ENCODE results near the gene MRNIP.

The MRNIP gene

DNA sequence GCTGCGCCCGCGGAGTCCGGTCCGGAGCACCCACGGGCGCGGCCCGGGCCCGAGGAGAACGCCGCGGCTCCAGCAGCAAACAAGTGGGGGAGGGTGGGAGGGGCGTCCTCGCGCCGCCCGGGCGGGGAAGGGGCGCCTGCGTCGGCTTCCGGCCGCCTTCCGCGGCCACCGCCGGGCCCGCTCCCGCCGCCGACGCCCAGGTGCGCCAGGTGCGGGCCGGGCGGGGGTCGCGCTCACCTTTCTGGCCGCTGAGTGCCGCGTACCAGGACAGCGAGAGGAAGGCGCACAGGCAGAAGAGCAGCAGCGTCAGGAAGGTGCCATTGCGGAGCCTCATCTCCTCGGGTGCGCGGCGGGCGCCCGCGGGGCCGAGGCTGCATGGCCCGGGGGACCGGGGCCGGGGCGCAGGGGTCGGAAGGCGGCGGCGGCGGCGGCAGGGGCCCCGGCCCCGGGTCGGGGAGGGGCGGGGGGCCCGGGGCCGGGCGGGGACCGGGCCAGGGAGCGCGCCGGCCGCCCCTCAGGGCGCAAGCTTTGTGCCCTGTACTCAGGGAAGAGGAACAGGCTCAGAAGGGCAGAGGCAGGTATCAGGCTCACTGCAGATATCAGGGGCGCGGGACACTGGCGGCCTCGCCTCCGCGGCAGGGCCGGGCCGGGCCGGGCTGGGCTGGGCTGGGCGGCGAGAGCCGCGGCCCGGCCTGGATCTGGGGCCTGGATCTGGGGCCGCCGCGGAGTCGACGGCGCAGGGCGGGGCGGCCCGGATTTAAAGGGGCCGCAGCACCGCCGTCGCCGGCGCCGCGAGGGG is 52.2 kb downstream of the MRNIP start, which contains the start of gene MGAT4B:
Gene MGAT4B (minus strand): TSS at position 617 of the 799 bp plus-strand sequence. CDS start 283 bp downstream, at position 334.
- no peaks in the 10 kb centered on the region for H3K9me3 ChIP-seq (ENCODE audit: control insufficient read depth, insufficient read depth, low read length)
- peak within 1 kb of the TSS; percentile 72 for H3K4me3 ChIP-seq (ENCODE audit: low read depth, low read length)
- no peaks in the 10 kb centered on the region for H3K36me3 ChIP-seq (ENCODE audit: control insufficient read depth, insufficient read depth, low read length)
- no peaks in the 10 kb centered on the region for H3K27me3 ChIP-seq (ENCODE audit: control insufficient read depth, insufficient read depth, low read length)
- peak within 1 kb of the TSS; percentile 66; the same call in 1 of the 2 replicates for H3K9ac ChIP-seq (ENCODE audit: low read depth, low read length)
- H3K27ac ChIP-seq (ENCODE audit: low read depth, low read length) = peak within 1 kb of the TSS; percentile 61
- H3K4me1 ChIP-seq (ENCODE audit: control insufficient read depth, insufficient read depth, low read length) = peaks cover 25% of the 10 kb centered on the region

DNA sequence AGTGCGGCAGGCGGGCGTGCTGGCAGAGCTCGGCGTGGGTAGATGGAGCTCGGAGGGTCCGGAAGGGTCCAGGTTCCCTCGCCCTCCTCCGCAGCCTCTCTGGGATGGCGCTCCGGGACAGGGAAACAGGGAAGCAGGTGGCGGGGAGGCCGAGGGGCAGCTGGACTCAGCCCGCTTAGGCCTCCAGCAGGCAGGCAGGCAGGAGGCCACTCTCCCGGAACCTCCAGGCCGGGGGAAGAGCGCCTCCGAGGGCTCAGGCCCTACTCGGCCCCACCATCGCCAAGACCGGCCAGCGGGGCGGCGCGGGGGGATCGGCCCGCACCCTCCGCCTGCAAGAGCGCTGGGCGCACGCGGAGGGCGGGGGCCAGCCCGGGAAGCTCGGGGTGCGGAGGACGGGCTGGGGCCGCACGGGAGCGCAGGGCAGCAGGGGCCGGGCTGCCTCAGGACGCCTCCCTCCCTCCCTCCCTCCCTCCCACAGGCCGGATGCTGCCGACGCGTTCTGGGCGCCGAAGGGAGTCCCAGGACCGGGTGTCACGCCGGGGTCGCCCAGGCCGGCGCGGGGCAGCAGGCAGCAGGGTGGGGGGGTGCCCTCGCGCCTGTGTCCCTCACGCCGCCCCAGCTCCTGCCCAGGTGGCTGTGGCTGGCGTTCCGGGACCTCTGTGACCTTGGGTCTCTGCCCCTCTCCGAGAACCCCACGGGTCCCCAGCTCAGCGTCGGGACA is 52.9 kb downstream of the MRNIP start:
- no peaks in the 10 kb centered on the region; the same call in 1 of the 2 replicates for H3K36me3 ChIP-seq (ENCODE audit: control insufficient read depth, insufficient read depth, low read length)
- peak overlapping the region; percentile 55; the same call in 1 of the 2 replicates for H3K9ac ChIP-seq (ENCODE audit: low read depth, low read length)
- H3K4me3 ChIP-seq (ENCODE audit: low read depth, low read length) = peak overlapping the region; percentile 72
- H3K27ac ChIP-seq (ENCODE audit: low read depth, low read length) = peak overlapping the region; percentile 51
- no peaks in the 10 kb centered on the region for H3K27me3 ChIP-seq (ENCODE audit: control insufficient read depth, insufficient read depth, low read length)
- H3K9me3 ChIP-seq (ENCODE audit: control insufficient read depth, insufficient read depth, low read length) = no peaks in the 10 kb centered on the region
- peaks cover 25% of the 10 kb centered on the region for H3K4me1 ChIP-seq (ENCODE audit: control insufficient read depth, insufficient read depth, low read length)

DNA sequence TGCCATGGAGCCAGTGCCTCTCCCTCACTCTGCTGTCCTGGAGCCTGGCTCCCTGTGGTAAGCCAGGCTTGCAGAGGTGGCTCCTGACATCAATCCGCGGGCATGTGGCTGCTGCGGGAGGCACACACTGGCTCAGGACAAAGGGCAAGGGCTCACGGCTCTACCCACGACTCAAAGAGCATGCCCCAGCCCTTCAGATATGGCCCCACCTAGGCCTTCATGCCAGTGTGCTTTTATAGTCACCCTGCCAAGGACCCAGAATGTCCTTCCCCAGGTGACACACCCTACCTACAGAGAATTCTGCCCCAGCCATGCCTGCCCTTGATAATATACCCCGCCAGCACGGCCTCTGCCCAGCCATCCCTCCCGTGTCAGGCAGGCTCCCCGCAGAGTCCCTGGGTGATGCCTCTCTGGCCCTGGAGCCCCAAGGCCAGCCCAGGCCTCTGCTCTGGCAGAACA is 53.5 kb downstream of the MRNIP start:
- no peaks in the 10 kb centered on the region for H3K27me3 ChIP-seq (ENCODE audit: control insufficient read depth, insufficient read depth, low read length)
- H3K9me3 ChIP-seq (ENCODE audit: control insufficient read depth, insufficient read depth, low read length) = no peaks in the 10 kb centered on the region
- peak overlapping the region; percentile 55; the same call in 1 of the 2 replicates for H3K9ac ChIP-seq (ENCODE audit: low read depth, low read length)
- H3K36me3 ChIP-seq (ENCODE audit: control insufficient read depth, insufficient read depth, low read length) = peaks cover 4% of the 10 kb centered on the region
- H3K4me1 ChIP-seq (ENCODE audit: control insufficient read depth, insufficient read depth, low read length) = peaks cover 25% of the 10 kb centered on the region
- peak overlapping the region; percentile 72 for H3K4me3 ChIP-seq (ENCODE audit: low read depth, low read length)
- H3K27ac ChIP-seq (ENCODE audit: low read depth, low read length) = no peak overlapping the region

DNA sequence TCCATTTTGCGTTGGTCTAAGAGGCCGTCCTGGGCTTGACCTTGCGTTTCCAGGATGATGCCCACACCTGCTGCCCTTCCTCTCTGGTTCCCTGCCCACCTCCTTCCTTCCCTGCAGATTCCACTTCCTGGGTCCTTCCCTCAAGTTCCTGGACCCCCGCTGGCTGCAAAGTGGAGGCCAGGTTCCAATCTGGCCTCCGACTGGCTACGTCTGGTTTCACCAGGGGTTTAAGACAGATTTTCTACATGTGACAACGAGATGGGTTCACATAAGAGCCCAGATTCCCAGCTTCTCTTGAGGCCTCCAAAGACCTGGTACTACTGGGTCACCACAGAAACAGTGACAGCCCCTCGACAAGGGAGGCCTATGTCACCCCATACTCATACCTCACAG is 54.1 kb downstream of the MRNIP start:
- H3K9ac ChIP-seq (ENCODE audit: low read depth, low read length) = no peak overlapping the region
- peaks cover 9% of the 10 kb centered on the region for H3K36me3 ChIP-seq (ENCODE audit: control insufficient read depth, insufficient read depth, low read length)
- H3K27ac ChIP-seq (ENCODE audit: low read depth, low read length) = no peak overlapping the region
- H3K27me3 ChIP-seq (ENCODE audit: control insufficient read depth, insufficient read depth, low read length) = no peaks in the 10 kb centered on the region
- H3K4me3 ChIP-seq (ENCODE audit: low read depth, low read length) = no peak overlapping the region
- peaks cover 25% of the 10 kb centered on the region for H3K4me1 ChIP-seq (ENCODE audit: control insufficient read depth, insufficient read depth, low read length)
- H3K9me3 ChIP-seq (ENCODE audit: control insufficient read depth, insufficient read depth, low read length) = no peaks in the 10 kb centered on the region

DNA sequence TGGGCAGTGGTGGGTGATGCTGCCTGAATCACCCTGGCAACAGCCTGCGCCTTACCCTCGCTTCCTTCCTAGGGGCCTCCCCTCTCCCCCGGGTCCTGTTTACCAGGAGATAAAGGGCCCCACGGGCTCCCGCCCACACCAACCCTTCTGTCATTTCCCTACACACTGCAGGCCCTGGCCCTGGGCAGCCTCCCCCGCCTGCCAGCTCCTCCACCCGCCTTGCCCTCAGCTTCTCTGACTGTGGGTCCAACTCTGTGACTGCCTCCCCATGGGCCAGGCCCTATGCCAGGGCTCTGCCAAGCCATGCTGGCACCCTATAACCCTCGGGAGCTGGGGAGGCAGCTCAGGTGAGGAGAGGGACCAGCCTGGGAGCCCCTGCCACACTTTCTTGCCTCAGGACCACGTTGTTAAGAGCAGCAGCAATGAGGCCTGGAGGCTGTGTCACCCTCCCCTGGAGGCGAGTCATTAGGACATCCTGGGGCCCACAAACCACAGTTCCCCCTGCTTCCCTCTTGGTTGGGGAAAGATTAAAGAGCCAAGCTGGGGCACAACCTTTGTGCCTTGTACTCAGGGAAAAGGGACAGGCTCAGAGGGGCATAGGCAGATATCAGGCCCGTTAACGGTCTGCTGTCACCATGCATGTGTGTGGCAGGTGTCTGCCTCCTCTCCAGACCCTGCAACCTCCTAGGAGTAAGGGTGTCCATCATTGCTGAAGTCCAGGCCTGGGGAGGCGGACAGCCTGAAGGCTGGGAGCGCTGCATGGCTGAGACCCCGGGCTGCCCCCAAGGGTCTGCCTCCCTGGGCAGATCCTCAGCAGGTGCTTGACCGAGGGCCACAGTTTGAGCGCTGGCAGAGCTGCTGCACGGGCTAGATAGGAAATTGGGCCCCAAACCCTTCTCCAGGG is 54.7 kb downstream of the MRNIP start:
- H3K36me3 ChIP-seq (ENCODE audit: control insufficient read depth, insufficient read depth, low read length) = peaks cover 16% of the 10 kb centered on the region

DNA sequence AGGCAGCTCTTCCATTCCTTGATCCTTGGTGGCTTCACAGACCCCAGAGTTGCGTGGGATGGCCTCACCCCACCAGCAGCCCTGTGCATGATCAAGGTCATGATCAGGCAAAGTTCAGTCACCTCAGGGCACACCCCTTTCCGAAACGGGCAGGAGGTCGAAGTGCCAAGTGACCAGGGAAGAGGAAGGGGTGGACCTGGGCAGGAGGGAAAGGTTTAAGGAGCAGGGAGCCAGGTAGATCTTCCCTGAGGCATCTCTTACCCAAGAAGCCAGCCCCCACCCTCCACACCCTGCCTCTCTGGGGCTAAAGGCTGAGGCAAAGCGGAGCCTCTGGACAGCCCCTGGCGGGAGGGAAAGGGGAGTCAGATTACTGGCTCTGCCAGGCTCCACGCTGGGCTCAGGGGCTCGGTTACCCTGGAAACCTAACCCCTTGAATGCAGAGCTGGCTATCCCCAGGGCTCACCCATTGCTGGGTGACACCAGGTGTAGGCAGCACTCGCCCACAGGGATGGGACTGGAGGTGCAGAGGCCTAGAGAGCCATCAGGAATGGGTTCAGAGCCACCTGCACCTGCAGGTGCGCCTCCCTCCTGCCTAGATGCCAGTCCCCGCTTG is 55.6 kb downstream of the MRNIP start:
- peaks cover 25% of the 10 kb centered on the region for H3K4me1 ChIP-seq (ENCODE audit: control insufficient read depth, insufficient read depth, low read length)
- no peak overlapping the region for H3K4me3 ChIP-seq (ENCODE audit: low read depth, low read length)
- no peak overlapping the region for H3K27ac ChIP-seq (ENCODE audit: low read depth, low read length)
- no peak overlapping the region for H3K9ac ChIP-seq (ENCODE audit: low read depth, low read length)
- peaks cover 24% of the 10 kb centered on the region for H3K36me3 ChIP-seq (ENCODE audit: control insufficient read depth, insufficient read depth, low read length)
- H3K27me3 ChIP-seq (ENCODE audit: control insufficient read depth, insufficient read depth, low read length) = no peaks in the 10 kb centered on the region
- H3K9me3 ChIP-seq (ENCODE audit: control insufficient read depth, insufficient read depth, low read length) = no peaks in the 10 kb centered on the region

More for the DNA sequence above, 54.7 kb downstream of the MRNIP start:
- Histone ChIP-seq H3K27ac (ENCODE audit: low read depth, low read length) (no peak overlapping the region), H3K4me1 (ENCODE audit: control insufficient read depth, insufficient read depth, low read length) (peaks cover 25% of the 10 kb centered on the region), H3K9me3 (ENCODE audit: control insufficient read depth, insufficient read depth, low read length) (no peaks in the 10 kb centered on the region), H3K4me3 (ENCODE audit: low read depth, low read length) (no peak overlapping the region), H3K9ac (ENCODE audit: low read depth, low read length) (no peak overlapping the region), H3K27me3 (ENCODE audit: control insufficient read depth, insufficient read depth, low read length) (no peaks in the 10 kb centered on the region)

DNA sequence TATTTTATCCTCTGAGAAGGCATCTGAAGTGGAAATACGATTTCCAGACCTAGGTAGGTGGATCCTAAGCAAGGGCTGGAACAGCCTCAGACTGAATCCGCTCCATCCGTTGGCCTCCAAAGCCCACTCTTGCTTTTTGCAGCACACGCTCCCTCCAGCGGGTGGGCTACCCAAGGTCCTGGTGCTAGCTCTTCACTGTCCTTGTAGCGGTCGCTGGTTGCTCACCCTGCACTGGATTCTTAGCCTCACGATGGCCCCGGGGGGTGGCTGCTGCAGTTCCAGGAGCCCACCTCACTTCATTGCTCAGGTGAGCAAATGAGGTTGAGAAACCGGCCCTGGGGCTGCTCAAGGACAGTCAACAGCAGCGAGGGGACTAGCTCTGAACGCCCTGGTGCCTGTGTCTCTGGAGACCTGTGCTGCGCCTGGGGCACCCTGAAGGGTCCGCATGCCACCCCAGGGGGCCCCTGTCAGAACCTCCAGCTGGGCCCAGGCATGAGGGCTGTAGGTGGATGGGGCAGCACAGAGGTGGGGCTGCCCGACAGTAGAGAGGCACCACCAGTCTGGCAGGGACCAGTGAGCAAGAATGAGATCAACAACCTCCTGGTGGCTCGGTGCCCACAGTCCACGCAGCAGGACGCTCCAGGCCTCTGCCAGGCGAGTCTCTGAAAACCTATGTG is 56.3 kb downstream of the MRNIP start:
- Histone ChIP-seq H3K4me3 (ENCODE audit: low read depth, low read length) (no peak overlapping the region), H3K4me1 (ENCODE audit: control insufficient read depth, insufficient read depth, low read length) (peaks cover 25% of the 10 kb centered on the region), H3K27ac (ENCODE audit: low read depth, low read length) (no peak overlapping the region), H3K27me3 (ENCODE audit: control insufficient read depth, insufficient read depth, low read length) (no peaks in the 10 kb centered on the region), H3K9me3 (ENCODE audit: control insufficient read depth, insufficient read depth, low read length) (no peaks in the 10 kb centered on the region), H3K36me3 (ENCODE audit: control insufficient read depth, insufficient read depth, low read length) (peaks cover 32% of the 10 kb centered on the region), H3K9ac (ENCODE audit: low read depth, low read length) (no peak overlapping the region)

DNA sequence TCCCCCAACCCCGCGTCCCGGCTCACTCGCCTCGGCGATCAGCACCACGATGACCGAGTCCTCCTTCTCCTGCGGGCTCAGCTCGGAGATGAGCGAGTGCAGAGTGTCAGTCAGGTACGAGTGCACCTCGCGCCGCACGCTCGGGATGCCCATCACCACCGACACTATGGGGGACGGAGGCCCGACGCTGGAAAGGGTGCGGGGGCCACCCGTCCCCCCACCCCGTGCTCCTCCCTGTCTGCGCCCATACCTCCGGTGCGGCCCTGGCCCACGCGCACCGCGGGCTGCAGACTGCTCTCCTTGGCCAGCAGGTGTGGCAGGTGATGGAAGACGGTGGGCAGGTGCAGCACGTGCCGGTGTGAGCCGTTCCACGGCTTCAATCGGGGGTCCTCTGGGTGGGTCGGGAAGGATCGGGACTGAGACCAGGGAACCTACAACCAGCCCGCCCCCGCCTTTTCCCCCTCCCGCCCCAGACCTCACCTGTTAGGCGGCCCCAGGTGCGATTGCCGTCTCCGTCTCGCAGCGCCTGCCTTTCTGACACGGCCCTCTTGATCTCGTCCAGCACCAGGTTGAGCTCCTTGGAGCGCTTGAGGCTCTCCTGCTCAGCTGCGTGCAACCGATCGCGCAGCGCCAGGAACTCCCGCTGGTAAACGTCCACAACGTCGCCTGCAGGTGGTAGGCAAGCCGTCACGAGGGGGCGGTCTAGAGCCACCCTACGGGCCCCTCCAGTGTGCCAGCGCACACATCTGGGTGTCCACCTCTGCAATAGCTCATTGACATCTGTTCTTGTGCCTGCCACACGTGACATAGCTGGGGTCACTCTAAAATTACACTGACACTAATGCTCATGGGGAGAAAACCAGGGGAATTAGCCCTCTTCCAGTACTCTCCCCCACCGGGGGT is 57.1 kb downstream of the MRNIP start:
- Histone ChIP-seq H3K27ac (ENCODE audit: low read depth, low read length) (no peak overlapping the region), H3K4me1 (ENCODE audit: control insufficient read depth, insufficient read depth, low read length) (peaks cover 25% of the 10 kb centered on the region), H3K9ac (ENCODE audit: low read depth, low read length) (no peak overlapping the region), H3K27me3 (ENCODE audit: control insufficient read depth, insufficient read depth, low read length) (no peaks in the 10 kb centered on the region), H3K36me3 (ENCODE audit: control insufficient read depth, insufficient read depth, low read length) (peaks cover 33% of the 10 kb centered on the region), H3K9me3 (ENCODE audit: control insufficient read depth, insufficient read depth, low read length) (no peaks in the 10 kb centered on the region), H3K4me3 (ENCODE audit: low read depth, low read length) (no peak overlapping the region)

DNA sequence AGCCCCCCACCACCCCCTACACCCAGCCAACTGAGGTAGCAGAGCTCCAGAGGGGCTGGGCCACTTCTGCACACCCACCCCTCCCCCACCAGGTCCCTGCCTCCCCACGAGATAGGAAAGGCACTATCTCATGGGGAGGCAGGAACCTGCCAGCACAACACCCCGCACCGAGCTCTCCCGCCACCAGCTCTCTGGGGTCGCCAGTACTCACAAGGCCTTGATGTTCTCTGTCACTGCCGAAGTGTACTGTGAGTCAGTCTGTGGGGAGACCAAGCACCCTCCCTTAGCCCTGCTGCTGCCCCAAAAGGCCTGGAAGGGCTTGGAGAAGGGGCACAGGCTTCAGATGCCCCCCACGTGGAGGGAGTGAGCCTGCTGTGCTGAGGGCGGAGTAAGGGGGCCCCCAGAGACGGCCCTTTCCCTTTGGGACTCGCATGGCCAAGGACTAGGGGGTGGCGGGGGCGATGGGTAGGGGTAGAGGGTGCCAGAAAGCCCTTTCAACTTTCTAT is 57.9 kb downstream of the MRNIP start:
- H3K4me1 ChIP-seq (ENCODE audit: control insufficient read depth, insufficient read depth, low read length) = peaks cover 25% of the 10 kb centered on the region
- H3K27me3 ChIP-seq (ENCODE audit: control insufficient read depth, insufficient read depth, low read length) = no peaks in the 10 kb centered on the region
- no peak overlapping the region for H3K4me3 ChIP-seq (ENCODE audit: low read depth, low read length)
- H3K27ac ChIP-seq (ENCODE audit: low read depth, low read length) = no peak overlapping the region
- peaks cover 33% of the 10 kb centered on the region for H3K36me3 ChIP-seq (ENCODE audit: control insufficient read depth, insufficient read depth, low read length)
- H3K9me3 ChIP-seq (ENCODE audit: control insufficient read depth, insufficient read depth, low read length) = no peaks in the 10 kb centered on the region
- no peak overlapping the region for H3K9ac ChIP-seq (ENCODE audit: low read depth, low read length)
